Stimulated activated CD4-positive, alpha-beta T cell treated with anti-CD3 and anti-CD28 coated beads, Interleukin-1b, Interleukin-23, amount 100 ng/mL, for 48 hours (primary cell): ENCODE data around the gene LRRN2.

Source experiments
- DNase-seq: peaks from one replicate; pipeline ENCODE4 v3.0.0-alpha.2; 2020

LRRN2 gene

DNA sequence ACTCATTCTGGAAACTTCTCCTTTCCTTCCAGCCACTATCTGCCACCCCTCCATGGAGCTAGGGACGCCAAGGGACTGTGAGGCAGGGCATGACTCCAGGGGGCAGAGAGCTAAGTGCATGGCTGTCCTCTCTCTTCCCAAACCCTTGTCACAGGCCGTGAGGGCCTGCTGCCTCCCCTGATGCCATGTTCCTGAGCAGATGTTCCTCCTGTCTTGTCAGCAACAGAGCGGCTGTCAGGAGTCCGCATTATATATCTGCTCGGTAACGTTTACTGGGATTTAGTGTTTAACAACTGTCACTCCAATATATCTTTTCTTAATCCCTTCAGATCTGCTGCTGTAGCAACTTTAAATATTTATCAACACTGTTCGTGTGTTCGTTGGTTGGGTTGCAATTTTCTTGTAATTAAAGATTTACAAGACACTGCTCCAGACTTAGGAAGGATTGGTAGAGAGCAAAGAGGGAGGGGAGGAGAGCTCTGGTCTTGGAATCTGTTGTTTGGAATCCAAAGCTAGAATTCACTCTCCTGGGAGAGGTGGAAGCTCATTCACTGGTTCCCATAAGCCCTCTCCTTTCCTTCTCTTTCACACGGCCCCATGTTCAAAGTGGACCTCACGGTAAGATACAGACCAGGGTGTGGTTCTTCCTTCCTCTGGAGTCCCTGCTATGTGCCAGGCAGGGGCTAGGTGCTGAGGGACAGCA lies 93.1 kb downstream of the LRRN2 start:
- no peak for DNase-seq

DNA sequence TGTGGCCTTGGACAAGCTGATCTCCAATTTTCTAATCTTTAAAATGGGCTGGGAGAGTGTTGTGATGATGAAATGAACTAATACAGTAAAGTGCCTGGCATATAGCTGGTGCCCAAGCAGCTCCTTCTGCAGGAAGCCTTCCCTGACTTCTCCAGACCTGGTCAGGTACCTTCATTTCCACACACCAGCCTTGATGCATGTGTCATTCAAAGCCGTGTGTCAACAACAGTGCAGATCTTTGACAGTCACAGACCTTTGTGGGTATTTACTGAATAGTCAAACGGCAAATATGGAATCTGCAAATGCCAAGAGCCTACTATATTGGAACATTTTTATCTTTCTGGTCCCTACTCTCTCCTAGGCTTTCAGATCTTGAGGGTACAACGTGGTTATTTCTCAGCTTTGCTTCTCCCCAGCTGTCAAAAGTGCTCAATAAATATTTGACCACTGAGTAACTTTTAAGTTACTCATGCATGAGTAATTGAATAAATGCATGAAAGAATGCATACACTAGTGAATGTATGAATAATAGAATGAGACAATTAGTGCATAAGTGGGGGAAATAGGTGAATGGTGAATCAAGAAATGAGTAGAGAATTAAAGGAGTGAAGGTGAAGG lies 94.0 kb downstream of the LRRN2 start:
- no peak for DNase-seq

GRCh38 chr1:204589409-204590038 lies 96.0 kb downstream of the LRRN2 start:
- no peak for DNase-seq

DNA sequence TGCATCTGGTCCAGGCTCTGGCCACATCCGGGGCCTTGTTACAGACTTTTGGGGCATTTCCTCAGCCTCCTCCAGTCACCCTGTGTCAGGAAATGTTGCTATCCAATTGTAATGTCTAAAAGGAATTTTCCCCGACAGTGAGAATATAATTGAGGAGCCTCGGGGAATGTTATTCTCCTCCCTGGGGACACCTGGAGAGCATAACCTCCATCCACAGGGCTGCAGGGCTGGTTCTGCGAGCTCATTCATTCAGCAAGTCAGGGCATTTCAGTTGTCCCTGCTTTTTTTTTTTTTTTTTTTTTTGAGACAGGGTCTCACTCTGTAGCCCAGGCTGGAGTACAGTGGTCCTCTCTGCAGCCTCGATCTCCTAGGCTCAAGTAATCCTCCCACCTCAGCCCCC lies 96.7 kb downstream of the LRRN2 start:
- DNase-seq = no peak

DNA sequence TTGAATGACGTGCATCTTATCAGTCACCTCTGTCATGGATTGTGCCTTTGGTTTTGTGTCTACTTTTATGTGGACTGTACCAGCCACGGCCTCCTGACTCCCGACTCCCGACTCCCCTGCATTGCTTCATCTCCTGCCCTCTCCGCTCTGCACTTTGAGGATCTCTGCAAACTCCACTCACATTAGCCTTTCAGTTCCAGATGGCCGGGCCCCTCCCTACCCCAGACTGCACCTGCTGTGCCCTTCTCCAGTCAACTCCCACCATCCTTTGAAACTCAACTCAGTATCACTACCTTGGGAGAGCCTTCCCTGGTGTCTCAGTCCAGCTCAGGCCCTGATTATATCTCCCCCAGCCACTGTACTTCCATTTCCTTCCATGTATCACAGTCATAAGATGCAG lies 97.9 kb downstream of the LRRN2 start:
- no peak for DNase-seq

DNA sequence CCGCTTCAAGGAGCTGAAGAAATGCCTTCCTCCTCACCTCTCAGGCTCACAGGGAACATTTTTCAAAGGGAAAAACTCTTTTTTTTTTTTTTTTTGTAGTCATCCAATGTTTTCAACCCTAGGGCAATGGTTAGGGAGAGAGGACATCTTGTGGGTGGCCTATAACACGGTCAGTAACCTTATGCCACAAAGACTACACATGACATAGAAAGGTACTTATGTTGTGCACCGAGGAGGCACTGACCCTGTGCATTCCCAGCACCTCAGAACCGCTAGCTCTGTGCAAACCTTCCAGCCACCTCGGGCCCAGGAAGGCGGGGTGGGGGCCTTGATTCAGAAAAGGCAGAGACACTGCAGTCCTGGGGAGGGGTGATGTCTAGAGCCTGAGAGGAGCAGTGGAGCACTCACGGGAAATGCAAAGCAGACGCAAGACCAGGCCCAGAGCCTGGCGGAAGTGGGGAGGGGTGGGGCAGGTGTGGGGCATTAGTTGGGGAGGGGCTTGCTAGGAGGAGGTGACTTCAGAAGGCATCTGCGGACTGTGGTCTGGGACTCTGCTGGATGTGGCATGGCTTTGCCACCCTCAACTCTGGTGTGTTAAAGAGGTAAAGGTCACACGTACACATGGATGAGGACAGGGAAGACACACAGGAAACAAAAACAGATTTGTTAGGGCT lies 100.7 kb downstream of the LRRN2 start:
- no peak for DNase-seq

- no peak for DNase-seq
Observed at GRCh38 chr1:204583909-204584632, 101.5 kb downstream of the LRRN2 start.

DNA sequence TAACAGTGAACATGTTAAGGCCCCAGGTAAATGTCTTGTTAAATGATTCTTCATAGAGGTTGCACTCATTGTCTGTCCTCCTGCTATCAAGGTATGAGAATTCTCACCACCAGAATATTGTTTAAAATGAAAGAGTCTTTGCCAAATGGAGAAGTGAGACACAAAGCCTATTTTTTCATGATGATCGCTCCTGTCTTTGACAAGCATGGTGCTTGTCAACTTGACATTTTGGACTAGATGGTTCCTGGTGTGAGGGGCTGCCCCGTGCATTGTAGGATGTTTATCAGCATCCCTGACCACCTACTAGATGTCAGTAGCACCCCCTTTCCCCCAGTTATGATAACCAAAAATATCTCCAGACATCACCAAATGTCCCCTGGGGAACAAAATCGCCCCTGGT lies 103.8 kb downstream of the LRRN2 start:
- no peak for DNase-seq

DNA sequence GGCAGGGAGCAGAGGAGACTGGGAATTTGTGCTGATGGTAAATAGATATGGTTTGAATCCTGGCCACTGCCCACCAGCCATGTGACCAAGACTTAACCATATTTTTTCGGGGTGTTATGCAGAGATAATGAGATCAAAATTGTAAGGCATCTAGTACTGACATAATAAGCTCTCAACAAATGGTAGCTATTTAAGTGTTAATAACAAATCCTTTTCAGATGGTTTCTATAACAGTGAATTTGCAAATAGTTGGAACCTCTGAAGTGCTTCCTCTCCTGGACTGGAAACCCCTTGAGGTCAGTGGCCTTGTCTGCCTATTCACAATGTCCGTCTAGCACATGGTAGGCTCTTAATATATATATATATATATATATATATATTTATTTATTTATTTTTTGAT lies 104.7 kb downstream of the LRRN2 start:
- no peak for DNase-seq

GRCh38 chr1:204579681-204580080 lies 105.9 kb downstream of the LRRN2 start:
- no peak for DNase-seq

DNA sequence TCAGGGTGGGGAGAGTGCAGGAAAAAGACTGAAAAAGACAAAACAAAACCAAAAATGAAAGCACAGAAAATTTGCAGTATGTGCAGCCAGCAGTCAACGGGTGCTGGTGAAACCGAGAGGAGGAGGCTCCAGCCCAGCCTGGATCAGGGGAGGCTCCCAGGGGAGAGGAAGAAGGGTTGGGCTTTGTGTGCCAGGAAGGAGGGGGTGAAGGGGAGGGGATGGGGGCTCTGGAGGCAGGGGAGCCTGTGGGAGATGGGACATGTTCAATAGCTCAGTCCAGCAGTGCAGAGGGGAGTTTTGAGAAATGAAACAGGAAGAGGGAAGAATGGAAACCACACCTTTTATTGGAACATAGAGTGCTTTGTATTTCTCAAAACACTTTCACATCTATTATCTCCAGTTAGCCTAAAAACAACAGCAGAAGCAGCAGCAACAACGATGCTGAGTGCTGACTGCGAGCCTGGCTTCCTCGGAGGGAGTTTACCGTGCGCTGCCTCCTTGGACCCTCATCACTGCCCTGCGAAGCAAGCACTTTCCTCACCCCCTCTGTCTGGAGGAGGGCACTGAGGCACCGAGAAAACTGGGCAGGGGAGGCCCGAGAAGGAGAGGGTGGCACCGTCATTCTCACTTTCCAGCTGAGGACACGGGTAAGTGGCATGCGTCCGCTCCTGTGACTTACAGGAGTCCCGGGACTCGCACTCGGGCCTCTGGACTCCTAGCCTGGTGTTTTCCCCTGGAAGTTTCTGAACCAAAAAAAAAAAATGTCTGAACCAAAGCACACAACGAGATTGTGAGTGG lies 106.5 kb downstream of the LRRN2 start:
- peak; percentile 36 for DNase-seq

DNA sequence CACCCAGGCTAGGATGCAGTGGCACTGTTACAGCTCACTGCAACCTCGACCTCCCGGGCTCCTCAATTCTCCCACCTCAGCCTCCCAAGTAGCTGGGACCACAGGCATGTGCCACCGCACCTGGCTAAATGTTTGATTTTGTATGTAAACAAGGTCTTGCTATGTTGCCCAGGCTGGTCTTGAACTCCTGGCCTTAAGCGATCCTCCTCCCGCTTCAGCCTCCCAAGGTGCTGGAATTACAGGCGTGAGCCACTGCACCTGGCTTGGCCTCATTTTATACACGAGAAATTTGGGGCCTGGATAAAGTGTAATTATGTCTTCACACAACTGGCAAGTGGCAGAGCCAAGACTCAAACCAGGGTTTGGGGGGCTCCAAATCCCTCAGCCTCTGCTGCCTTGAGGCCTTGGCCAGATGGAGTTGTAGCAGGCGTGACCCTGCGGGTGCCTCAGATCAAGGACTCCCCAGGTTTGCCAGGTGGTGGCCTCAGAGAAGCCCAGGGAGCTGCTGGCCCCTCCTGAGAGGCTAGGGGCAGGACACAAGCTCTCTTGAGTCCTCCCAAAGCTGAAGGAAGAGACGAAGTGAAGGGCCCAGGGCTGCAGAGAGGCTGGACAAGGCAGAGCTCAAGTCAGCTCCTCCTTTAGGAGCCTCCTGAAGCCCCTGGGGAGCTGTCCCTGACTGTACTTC lies 107.6 kb downstream of the LRRN2 start:
- no peak for DNase-seq

- DNase-seq = no peak
Observed at GRCh38 chr1:204576422-204576821, 109.1 kb downstream of the LRRN2 start.

DNA sequence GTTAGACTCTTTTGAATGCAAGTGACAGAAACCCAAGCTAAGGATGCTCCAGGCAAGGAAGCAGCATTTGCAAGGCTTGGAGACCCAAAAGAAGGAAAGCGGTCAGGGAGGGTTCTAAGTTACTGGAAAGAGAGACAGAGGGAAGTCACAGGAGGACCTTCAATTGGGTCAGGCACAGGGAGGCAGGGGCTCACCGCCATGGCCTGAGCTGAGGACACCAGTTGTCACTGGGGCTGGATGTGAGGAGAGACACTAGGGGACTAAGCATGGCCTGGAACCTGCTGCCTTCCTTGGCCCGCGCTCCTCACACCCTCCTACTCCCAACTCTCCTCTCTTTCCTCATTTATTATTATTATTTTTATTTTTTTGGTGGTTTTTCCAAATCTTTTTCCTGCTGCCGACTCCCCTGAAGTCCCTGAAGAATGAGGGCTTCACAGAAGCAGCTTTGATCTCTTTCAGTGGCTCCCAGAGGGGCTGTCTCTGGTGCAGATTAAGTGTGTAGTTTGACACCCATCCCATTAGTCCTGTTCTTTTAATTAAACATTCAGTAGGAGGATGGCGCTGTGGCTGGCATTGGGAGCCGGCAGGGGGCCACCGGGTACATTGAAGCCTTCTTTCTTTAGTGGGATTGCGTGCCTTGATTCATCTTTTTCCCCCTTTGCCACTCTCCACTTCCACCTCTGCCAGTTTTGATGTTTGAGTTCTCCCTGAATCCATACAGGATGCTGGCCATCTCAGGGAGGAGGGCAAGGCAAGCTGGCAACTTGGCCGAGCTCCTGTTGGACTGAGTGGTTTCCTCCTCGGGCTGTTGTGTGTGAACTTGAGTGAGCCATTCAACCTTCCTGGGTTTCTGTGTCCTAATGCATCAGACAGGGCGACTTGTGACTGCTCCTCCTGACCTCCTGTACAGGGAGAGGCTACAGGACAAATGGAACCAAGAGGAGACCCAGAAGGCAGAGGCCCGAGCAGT lies 110.0 kb downstream of the LRRN2 start:
- no peak for DNase-seq

- DNase-seq = no peak
Observed at GRCh38 chr1:204574865-204575163, 110.7 kb downstream of the LRRN2 start.

GRCh38 chr1:204574016-204574864 lies 111.3 kb downstream of the LRRN2 start:
- DNase-seq = no peak

DNA sequence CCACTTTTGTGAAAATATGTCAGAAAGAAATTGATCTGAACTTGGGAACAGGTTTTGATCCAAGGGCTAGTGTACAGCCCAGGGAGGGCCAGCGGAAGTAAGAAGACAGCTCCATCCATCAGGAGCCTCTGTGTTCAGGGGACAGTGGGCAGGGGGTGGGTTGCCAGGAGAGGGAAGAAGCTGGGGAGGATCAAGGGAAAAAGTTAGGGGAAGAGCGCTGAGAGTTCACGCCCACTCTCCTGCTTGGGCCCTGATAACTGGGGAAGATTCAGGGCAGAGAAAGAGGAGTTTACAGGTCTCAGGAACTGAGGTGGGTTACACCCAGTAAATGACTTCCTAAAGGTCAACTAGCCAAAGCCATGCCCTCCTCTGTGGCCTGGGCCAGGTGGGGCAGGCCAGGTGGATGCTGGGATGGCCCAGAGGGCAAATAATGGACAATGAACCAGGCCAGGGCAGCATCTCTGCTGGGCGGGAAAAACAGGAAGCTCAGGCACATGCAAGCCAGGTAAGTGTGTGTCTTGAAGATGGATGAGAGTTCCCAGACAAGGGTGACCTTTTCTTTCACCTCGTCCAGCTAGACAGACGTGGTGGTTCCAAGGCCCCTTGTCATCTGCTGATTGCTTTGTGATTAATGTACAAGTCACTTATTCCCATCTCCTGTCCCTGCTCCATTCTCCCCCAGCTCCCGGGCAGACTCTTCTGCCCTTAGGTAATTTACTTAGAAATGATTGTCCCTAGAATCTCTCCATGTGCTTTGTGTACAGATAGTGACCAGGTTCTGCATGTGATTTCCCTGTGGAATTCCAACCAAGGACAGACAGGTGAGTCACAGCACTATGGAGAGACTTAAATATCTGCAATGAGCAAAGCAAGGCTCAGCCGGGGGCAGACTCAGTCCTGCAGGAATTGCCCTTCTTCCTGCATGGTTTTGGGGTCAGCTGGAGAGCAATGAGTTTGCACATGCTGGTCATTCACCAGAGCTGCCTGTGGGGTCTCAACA lies 112.3 kb downstream of the LRRN2 start:
- no peak for DNase-seq

DNA sequence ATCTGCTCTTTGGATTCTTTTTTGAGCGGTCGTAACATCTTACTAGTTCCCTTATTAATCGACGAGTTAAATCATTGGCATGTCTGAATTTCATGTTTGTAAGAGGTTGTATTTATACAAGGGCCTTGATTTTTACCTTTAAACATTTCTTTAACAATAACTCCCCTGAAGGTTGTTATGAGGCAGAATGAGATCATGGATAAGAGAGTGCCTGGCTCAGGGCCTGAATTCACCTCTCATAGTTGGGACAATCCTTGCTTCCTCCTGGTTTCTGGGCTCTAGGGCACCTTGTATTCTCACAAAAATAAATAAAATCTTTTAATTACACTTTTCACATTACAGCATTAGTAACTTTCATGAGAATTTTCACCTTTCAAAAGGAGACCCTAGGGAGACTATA lies 113.9 kb downstream of the LRRN2 start:
- DNase-seq = no peak
